Fibroblast of lung (primary cell): ENCODE data around the gene BCL2. TPM values are rescaled to one million over a fixed set of nuclear protein-coding genes. Genes with fewer than 3 reads are reported as not detected.
A peak's percentile ranks its signal among the peaks of the same experiment; 100 is the strongest.

Source experiments
- DNase-seq, 2 donors: peaks; one replicate each; pipeline versions ENCODE4 v3.0.0 to v3.0.0-alpha.2; 2010; ENCODE audit warnings: low read depth in 2 of 2
- H2AFZ ChIP-seq: 2 replicates; pipeline ENCODE4 v1.5.1; 2012; ENCODE audit warnings: low read length, control low read depth, inconsistent platforms
- H3K27ac ChIP-seq: 2 replicates; pipeline ENCODE4 v1.5.1; 2011; ENCODE audit warnings: low read length, control low read depth; ENCODE audit not compliant: insufficient read depth
- H3K27me3 ChIP-seq: 2 replicates; pipeline ENCODE4 v1.5.1; 2011; ENCODE audit warnings: mild to moderate bottlenecking, low read length; ENCODE audit not compliant: control insufficient read depth, insufficient read depth
- H3K36me3 ChIP-seq: 2 replicates; pipeline ENCODE4 v1.5.1; 2011; ENCODE audit warnings: low read length; ENCODE audit not compliant: control insufficient read depth, insufficient read depth
- H3K4me1 ChIP-seq: 2 replicates; pipeline ENCODE4 v1.5.1; 2011; ENCODE audit warnings: low read length; ENCODE audit not compliant: control insufficient read depth, insufficient read depth; ENCODE audit errors: extremely low read depth
- H3K4me2 ChIP-seq: 2 replicates; pipeline ENCODE4 v1.5.1; 2011; ENCODE audit warnings: low read length, control low read depth; ENCODE audit not compliant: insufficient read depth; ENCODE audit errors: extremely low read depth
- H3K4me3 ChIP-seq, 4 experiments: fragments of 200-600 bp in 1 of 4; sonication (generic) in 1 of 4; replicated peaks in 1 of 4; 2 replicates each; pipeline ENCODE4 v1.5.1; 2011 to 2016; ENCODE audit warnings: low read length in 4 of 4, low read depth in 3 of 4, mild to moderate bottlenecking in 3 of 4, control low read depth in 2 of 4, inconsistent platforms in 1 of 4, mixed read lengths in 1 of 4; ENCODE audit not compliant: insufficient read depth in 1 of 4; ENCODE audit errors: control extremely low read depth in 1 of 4
- H3K79me2 ChIP-seq: 2 replicates; pipeline ENCODE4 v1.5.1; 2012; ENCODE audit warnings: mild to moderate bottlenecking, low read length, inconsistent platforms; ENCODE audit not compliant: control insufficient read depth, insufficient read depth
- H3K9ac ChIP-seq: 2 replicates; pipeline ENCODE4 v1.5.1; 2011; ENCODE audit warnings: mild to moderate bottlenecking, low read length, control low read depth; ENCODE audit not compliant: insufficient read depth
- H3K9me3 ChIP-seq: 2 replicates; pipeline ENCODE4 v1.5.1; 2012; ENCODE audit warnings: low read depth, low read length; ENCODE audit not compliant: control insufficient read depth, insufficient read depth
- H4K20me1 ChIP-seq: 2 replicates; pipeline ENCODE4 v1.5.1; 2011; ENCODE audit warnings: low read length; ENCODE audit not compliant: control insufficient read depth, insufficient read depth; ENCODE audit errors: extremely low read depth
- CTCF ChIP-seq, 2 donors: IDR thresholded peaks in 1 of 2; conservative IDR thresholded peaks in 1 of 2; 1 replicate in 1 of 2; 2 replicates in 1 of 2; pipeline ENCODE4 v1.5.1; 2011 to 2012; ENCODE audit warnings: low read length in 2 of 2, control low read depth in 1 of 2, inconsistent platforms in 1 of 2, low read depth in 1 of 2, mild to moderate bottlenecking in 1 of 2
- EZH2 ChIP-seq: IDR thresholded peaks from 2 replicates; pipeline ENCODE4 v1.5.1; 2012; ENCODE audit warnings: low read length, control low read depth, mild to moderate bottlenecking; ENCODE audit errors: missing control alignments
- polyA plus RNA-seq, 2 donors: library from polyadenylated mRNA; depleted of rRNA in 1 of 2; stranded (reverse) in 1 of 2; unstranded in 1 of 2; fragments of >200 nt; gene quantifications; 2 replicates each; pipeline ENCODE4 v1.2.1, GENCODE V29; 2011 to 2012; ENCODE audit warnings: missing spikeins in 1 of 2
- total RNA-seq: library from RNA; depleted of rRNA; stranded (reverse); fragments of >200 nt; gene quantifications from 2 replicates; pipeline ENCODE4 v1.2.1, GENCODE V29; 2014

Gene BCL2
- total and polyA plus RNA-seq, 2 donors (not counting 1 experiment from before 2014, with no cell fraction given): 1.5 to 3.6 TPM

- Histone ChIP-seq H3K9ac (no peak overlapping the region), H3K9me3 (no peaks in the 10 kb centered on the region), H3K4me3 (no peak overlapping the region), H2AFZ (no peak overlapping the region), H3K79me2 (no peaks in the 10 kb centered on the region), H3K4me1 (no peaks in the 10 kb centered on the region), H3K4me2 (no peak overlapping the region), H3K27ac (no peak overlapping the region), H3K27me3 (peaks cover 3% of the 10 kb centered on the region), H4K20me1 (no peaks in the 10 kb centered on the region), H3K36me3 (no peaks in the 10 kb centered on the region)
- no peak for DNase-seq
- TF ChIP-seq CTCF (conservative IDR thresholded peaks at IDR 0.05 in 1 of 2, IDR thresholded peaks at IDR 0.05 in 1 of 2; ENCODE audit: low read depth in 1 of 2, low read length in 2 of 2) (no peak), EZH2 (no peak)
Observed at GRCh38 chr18:63187223-63187574, 132.4 kb downstream of the BCL2 start.

- H3K27ac ChIP-seq: no peak overlapping the region
- no peaks in the 10 kb centered on the region for H3K9me3 ChIP-seq
- DNase-seq: peak in 1 of 2 donors; percentile 62
- no peaks in the 10 kb centered on the region for H3K36me3 ChIP-seq
- H4K20me1 ChIP-seq: no peaks in the 10 kb centered on the region
- H3K27me3 ChIP-seq: peaks cover 3% of the 10 kb centered on the region
- H2AFZ ChIP-seq: no peak overlapping the region
- H3K4me3 ChIP-seq: no peak overlapping the region
- H3K4me1 ChIP-seq: no peaks in the 10 kb centered on the region
- TF ChIP-seq CTCF (conservative IDR thresholded peaks at IDR 0.05 in 1 of 2, IDR thresholded peaks at IDR 0.05 in 1 of 2; ENCODE audit: low read depth in 1 of 2, low read length in 2 of 2): no peak
- TF ChIP-seq EZH2: no peak
- no peaks in the 10 kb centered on the region for H3K79me2 ChIP-seq
- H3K4me2 ChIP-seq: no peak overlapping the region
- no peak overlapping the region for H3K9ac ChIP-seq
Observed at GRCh38 chr18:63186520-63187222, 132.9 kb downstream of the BCL2 start.

GRCh38 chr18:63185984-63186383 lies 133.6 kb downstream of the BCL2 start:
- Histone ChIP-seq H3K27me3 (peaks cover 3% of the 10 kb centered on the region), H2AFZ (no peak overlapping the region), H3K4me3 (no peak overlapping the region), H3K4me2 (no peak overlapping the region), H3K36me3 (no peaks in the 10 kb centered on the region), H3K9me3 (no peaks in the 10 kb centered on the region), H4K20me1 (no peaks in the 10 kb centered on the region), H3K4me1 (no peaks in the 10 kb centered on the region), H3K79me2 (no peaks in the 10 kb centered on the region), H3K27ac (no peak overlapping the region), H3K9ac (no peak overlapping the region)
- TF ChIP-seq CTCF (conservative IDR thresholded peaks at IDR 0.05 in 1 of 2, IDR thresholded peaks at IDR 0.05 in 1 of 2; ENCODE audit: low read depth in 1 of 2, low read length in 2 of 2) (no peak), EZH2 (no peak)
- peak in 1 of 2 donors; percentile 70 for DNase-seq
